ENCODE results near the gene FBXW5. TPM values are rescaled to one million over a fixed set of nuclear protein-coding genes. Genes with fewer than 3 reads are reported as not detected.

FBXW5 gene
- total and polyA plus RNA-seq, 2 donors (not counting 3 experiments of a cell fraction or from before 2014, with no cell fraction given): 97.3 to 151 TPM

DNA sequence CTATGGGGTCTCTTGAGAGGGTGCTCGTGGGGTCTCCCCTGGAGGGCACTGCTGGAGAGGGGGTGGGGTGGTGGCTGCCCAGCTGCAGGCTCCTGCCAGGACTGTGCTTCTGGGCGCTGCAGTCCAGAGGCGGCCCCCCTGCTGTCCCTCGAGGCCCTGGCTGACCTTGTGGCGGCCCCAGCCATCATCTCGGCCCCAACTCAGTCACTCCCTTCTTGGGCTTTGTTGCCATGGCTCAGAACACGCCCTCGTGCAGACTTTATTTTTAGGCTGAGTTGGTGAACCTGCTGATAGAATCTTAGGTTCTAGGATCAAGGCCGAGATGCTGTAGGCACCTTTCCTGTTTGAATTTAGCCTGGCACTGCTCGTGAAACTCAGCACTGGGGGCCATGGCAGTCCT is 22.8 kb downstream of the FBXW5 start:
- H2AFZ ChIP-seq (ENCODE audit: low read depth, low read length): no peak overlapping the region
- TF ChIP-seq POLR2AphosphoS5 (IDR thresholded peaks at IDR 0.05; ENCODE audit: insufficient read depth, low read depth, low read length) (no peak), EZH2 (IDR thresholded peaks at IDR 0.05; ENCODE audit: borderline replicate concordance, low read depth, low read length, severe bottlenecking) (no peak), POLR2A (IDR thresholded peaks at IDR 0.05; ENCODE audit: low read depth, low read length) (no peak), FOS (IDR thresholded peaks at IDR 0.05; ENCODE audit: borderline replicate concordance, insufficient read depth, low read length) (no peak), GATA2 (IDR thresholded peaks at IDR 0.05; ENCODE audit: insufficient read depth, insufficient read length, low read depth, low read length) (no peak), JUN (IDR thresholded peaks at IDR 0.05; ENCODE audit: borderline replicate concordance, insufficient read depth, insufficient read length, low read depth) (no peak), MYC (IDR thresholded peaks at IDR 0.05; ENCODE audit: low read depth, low read length) (no peak)
- TF ChIP-seq, protein P1, sequence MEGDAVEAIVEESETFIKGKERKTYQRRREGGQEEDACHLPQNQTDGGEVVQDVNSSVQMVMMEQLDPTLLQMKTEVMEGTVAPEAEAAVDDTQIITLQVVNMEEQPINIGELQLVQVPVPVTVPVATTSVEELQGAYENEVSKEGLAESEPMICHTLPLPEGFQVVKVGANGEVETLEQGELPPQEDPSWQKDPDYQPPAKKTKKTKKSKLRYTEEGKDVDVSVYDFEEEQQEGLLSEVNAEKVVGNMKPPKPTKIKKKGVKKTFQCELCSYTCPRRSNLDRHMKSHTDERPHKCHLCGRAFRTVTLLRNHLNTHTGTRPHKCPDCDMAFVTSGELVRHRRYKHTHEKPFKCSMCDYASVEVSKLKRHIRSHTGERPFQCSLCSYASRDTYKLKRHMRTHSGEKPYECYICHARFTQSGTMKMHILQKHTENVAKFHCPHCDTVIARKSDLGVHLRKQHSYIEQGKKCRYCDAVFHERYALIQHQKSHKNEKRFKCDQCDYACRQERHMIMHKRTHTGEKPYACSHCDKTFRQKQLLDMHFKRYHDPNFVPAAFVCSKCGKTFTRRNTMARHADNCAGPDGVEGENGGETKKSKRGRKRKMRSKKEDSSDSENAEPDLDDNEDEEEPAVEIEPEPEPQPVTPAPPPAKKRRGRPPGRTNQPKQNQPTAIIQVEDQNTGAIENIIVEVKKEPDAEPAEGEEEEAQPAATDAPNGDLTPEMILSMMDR (IDR thresholded peaks at IDR 0.05; ENCODE audit: extremely low read depth in 1 of 2, insufficient read depth in 1 of 2, low read depth in 1 of 2, low read length in 2 of 2): no peak
- TF ChIP-seq, protein P2, sequence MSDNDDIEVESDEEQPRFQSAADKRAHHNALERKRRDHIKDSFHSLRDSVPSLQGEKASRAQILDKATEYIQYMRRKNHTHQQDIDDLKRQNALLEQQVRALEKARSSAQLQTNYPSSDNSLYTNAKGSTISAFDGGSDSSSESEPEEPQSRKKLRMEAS (IDR thresholded peaks at IDR 0.05; ENCODE audit: insufficient read depth, insufficient read length): no peak
- H3K27ac ChIP-seq (ENCODE audit: insufficient read depth, low read depth, low read length): no peak overlapping the region
- no peaks in the 10 kb centered on the region for H3K27me3 ChIP-seq (ENCODE audit: control insufficient read depth in 2 of 2, insufficient read depth in 2 of 2, low read length in 2 of 2)
- dilution Hi-C loops (cut with MboI; ENCODE audit: extremely low pct_ligation_motif_present, low sequenced_read_pairs) (no loop called here), intact Hi-C loops (cut with micrococcal nuclease) (no loop called here)
- no peaks in the 10 kb centered on the region for H3K79me2 ChIP-seq (ENCODE audit: control insufficient read depth, insufficient read depth, low read length)
- H3K9me1 ChIP-seq (replicated peaks; ENCODE audit: control insufficient read depth, extremely low read depth, insufficient read depth, low read length): no peaks in the 10 kb centered on the region
- no peak overlapping the region for H3K4me2 ChIP-seq (ENCODE audit: insufficient read depth, low read length)
- H4K20me1 ChIP-seq (replicated peaks; ENCODE audit: control insufficient read depth, extremely low read depth, insufficient read depth, low read length): no peaks in the 10 kb centered on the region
- BruUV-seq (replicated peaks): no TSS peak
- no peaks in the 10 kb centered on the region for H3K9me3 ChIP-seq (replicated peaks; ENCODE audit: control insufficient read depth, insufficient read depth, low read length)
- peaks cover 0 to 35% of the 10 kb centered on the region in 2 experiments for H3K36me3 ChIP-seq (ENCODE audit: control insufficient read depth in 2 of 2, extremely low read depth in 1 of 2, insufficient read depth in 2 of 2, low read length in 2 of 2)
- no peaks in the 10 kb centered on the region for H3K4me1 ChIP-seq (ENCODE audit: control insufficient read depth, extremely low read depth, insufficient read depth, low read length)
- DNase-seq (ENCODE audit: low read depth, low spot score) (no peak), FAIRE-seq (no peak)
- no peak overlapping the region for H3K4me3 ChIP-seq (replicated peaks in 1 of 3; ENCODE audit: insufficient read depth in 1 of 3, low read depth in 1 of 3, low read length in 3 of 3)
- H3K9ac ChIP-seq (replicated peaks; ENCODE audit: extremely low read depth, insufficient read depth, low read length): no peak overlapping the region
- POLR2A ChIA-PET: no interaction called here
- CTCF ChIA-PET: no interaction called here

All from endothelial cell of umbilical vein (primary cell).